ENCODE results near the gene DSCAML1. TPM values are rescaled to one million over a fixed set of nuclear protein-coding genes. Genes with fewer than 3 reads are reported as not detected.

Gene DSCAML1
- total RNA-seq, 4 donors from 2014 or later: 0.54 to 1.8 (median 0.99) TPM

- intact Hi-C loops (cut with DNase I): no loop called here
- Histone ChIP-seq H3K36me3 (no peaks in the 10 kb centered on the region), H3K27ac (no peak overlapping the region), H3K9me3 (no peaks in the 10 kb centered on the region), H3K4me3 (replicated peaks in 1 of 3) (no peak overlapping the region), H3K27me3 (no peaks in the 10 kb centered on the region), H3K4me1 (no peaks in the 10 kb centered on the region)
- WGBS, 2 donors: 95 to 96% methylated on average over 6 of the region's 6 CpGs
- DNase-seq: no peak
- TF ChIP-seq CTCF (IDR thresholded peaks at IDR 0.05): no peak
Observed at GRCh38 chr11:117705866-117706265, 91.2 kb downstream of the DSCAML1 start.

- DNase-seq: no peak
- intact Hi-C loops (cut with DNase I): no loop called here
- Histone ChIP-seq H3K4me1 (no peaks in the 10 kb centered on the region), H3K9me3 (no peaks in the 10 kb centered on the region), H3K27me3 (no peaks in the 10 kb centered on the region), H3K36me3 (no peaks in the 10 kb centered on the region), H3K4me3 (replicated peaks in 1 of 3) (no peak overlapping the region), H3K27ac (no peak overlapping the region)
- TF ChIP-seq CTCF (IDR thresholded peaks at IDR 0.05): no peak
- no peak for TF ChIP-seq POLR2A (IDR thresholded peaks at IDR 0.05)
- WGBS, 2 donors: 79 to 82% methylated on average over 24 of the region's 24 CpGs
Observed at GRCh38 chr11:117704395-117705100, 92.5 kb downstream of the DSCAML1 start.

- 86% methylated on average over 7 of the region's 7 CpGs for WGBS, 2 donors
- Histone ChIP-seq H3K27me3 (no peaks in the 10 kb centered on the region), H3K27ac (no peak overlapping the region), H3K4me3 (replicated peaks in 1 of 3) (no peak overlapping the region), H3K36me3 (no peaks in the 10 kb centered on the region), H3K9me3 (no peaks in the 10 kb centered on the region), H3K4me1 (no peaks in the 10 kb centered on the region)
- no peak for TF ChIP-seq POLR2A (IDR thresholded peaks at IDR 0.05)
- no peak for TF ChIP-seq CTCF (IDR thresholded peaks at IDR 0.05)
- intact Hi-C loops (cut with DNase I): no loop called here
- no peak for DNase-seq
Observed at GRCh38 chr11:117702946-117703598, 93.9 kb downstream of the DSCAML1 start.

- TF ChIP-seq POLR2A (IDR thresholded peaks at IDR 0.05) (no peak), CTCF (IDR thresholded peaks at IDR 0.05) (no peak)
- no peak overlapping the region for H3K4me3 ChIP-seq (replicated peaks in 1 of 3)
- H3K36me3 ChIP-seq: no peaks in the 10 kb centered on the region
- no peaks in the 10 kb centered on the region for H3K9me3 ChIP-seq
- intact Hi-C loops (cut with DNase I): no loop called here
- no peak for DNase-seq
- no peaks in the 10 kb centered on the region for H3K27me3 ChIP-seq
- H3K4me1 ChIP-seq: no peaks in the 10 kb centered on the region
- 88 to 93% methylated on average over 9 of the region's 9 CpGs for WGBS, 2 donors
- no peak overlapping the region for H3K27ac ChIP-seq
Observed at GRCh38 chr11:117701781-117702180, 95.2 kb downstream of the DSCAML1 start.

GRCh38 chr11:117700551-117700950 lies 96.5 kb downstream of the DSCAML1 start:
- H3K4me1 ChIP-seq: no peaks in the 10 kb centered on the region
- no peaks in the 10 kb centered on the region for H3K27me3 ChIP-seq
- WGBS, 2 donors: 92 to 97% methylated on average over 5 to 6 of the region's 6 CpGs
- H3K36me3 ChIP-seq: no peaks in the 10 kb centered on the region
- H3K27ac ChIP-seq: no peak overlapping the region
- intact Hi-C loops (cut with DNase I): no loop called here
- no peak for DNase-seq
- TF ChIP-seq CTCF (IDR thresholded peaks at IDR 0.05): no peak
- no peak for TF ChIP-seq POLR2A (IDR thresholded peaks at IDR 0.05)
- no peaks in the 10 kb centered on the region for H3K9me3 ChIP-seq
- no peak overlapping the region for H3K4me3 ChIP-seq (replicated peaks in 1 of 3)
